ENCODE measurements around the gene CALN1.
"Not testable (repeated sequence)": the region's sequence is repeated elsewhere in the genome, so short reads cannot be mapped to it uniquely, and the experiment has no call there.

Gene CALN1

GRCh38 chr7:71972534-71972933 is 439.6 kb downstream of the CALN1 start:
- DNase-seq (ENCODE audit: low read depth), result no peak

GRCh38 chr7:71970725-71971124 is 441.4 kb downstream of the CALN1 start:
- DNase-seq (ENCODE audit: low read depth), result no peak

- DNase-seq (ENCODE audit: low read depth), result no peak
Measured at GRCh38 chr7:71962636-71963035, 449.5 kb downstream of the CALN1 start.

GRCh38 chr7:71961283-71961682 is 450.9 kb downstream of the CALN1 start:
- DNase-seq (ENCODE audit: low read depth), result no peak

GRCh38 chr7:71942115-71942514 is 470.0 kb downstream of the CALN1 start:
- DNase-seq (ENCODE audit: low read depth), result no peak

- DNase-seq (ENCODE audit: low read depth), result no peak
Measured at GRCh38 chr7:71937840-71938371, 474.2 kb downstream of the CALN1 start.

- DNase-seq (ENCODE audit: low read depth), result no peak
Measured at GRCh38 chr7:71935674-71936073, 476.5 kb downstream of the CALN1 start.

GRCh38 chr7:71933426-71933825 is 478.7 kb downstream of the CALN1 start:
- no peak for DNase-seq (ENCODE audit: low read depth)

- no peak for DNase-seq (ENCODE audit: low read depth)
Measured at GRCh38 chr7:71925663-71926062, 486.5 kb downstream of the CALN1 start.

- DNase-seq (ENCODE audit: low read depth), result not testable (repeated sequence)
Measured at GRCh38 chr7:71914204-71914603, 497.9 kb downstream of the CALN1 start.

GRCh38 chr7:71912476-71912875 is 499.7 kb downstream of the CALN1 start:
- DNase-seq (ENCODE audit: low read depth), result no peak

GRCh38 chr7:71911051-71911450 is 501.1 kb downstream of the CALN1 start:
- DNase-seq (ENCODE audit: low read depth), result no peak

GRCh38 chr7:71905821-71906220 is 506.3 kb downstream of the CALN1 start:
- DNase-seq (ENCODE audit: low read depth), result no peak

- DNase-seq (ENCODE audit: low read depth), result no peak
Measured at GRCh38 chr7:71904484-71904883, 507.7 kb downstream of the CALN1 start.

- DNase-seq (ENCODE audit: low read depth), result no peak
Measured at GRCh38 chr7:71900556-71900955, 511.6 kb downstream of the CALN1 start.

- no peak for DNase-seq (ENCODE audit: low read depth)
Measured at GRCh38 chr7:71896535-71896934, 515.6 kb downstream of the CALN1 start.

- no peak for DNase-seq (ENCODE audit: low read depth)
Measured at GRCh38 chr7:71886046-71886445, 526.1 kb downstream of the CALN1 start.

GRCh38 chr7:71885487-71885886 is 526.7 kb downstream of the CALN1 start:
- no peak for DNase-seq (ENCODE audit: low read depth)

GRCh38 chr7:71883415-71883814 is 528.7 kb downstream of the CALN1 start:
- no peak for DNase-seq (ENCODE audit: low read depth)

- no peak for DNase-seq (ENCODE audit: low read depth)
Measured at GRCh38 chr7:71871446-71871845, 540.7 kb downstream of the CALN1 start.

- DNase-seq (ENCODE audit: low read depth), result no peak
Measured at GRCh38 chr7:71870812-71871211, 541.3 kb downstream of the CALN1 start.

- DNase-seq (ENCODE audit: low read depth), result no peak
Measured at GRCh38 chr7:71868797-71869196, 543.3 kb downstream of the CALN1 start.

GRCh38 chr7:71867626-71868025 is 544.5 kb downstream of the CALN1 start:
- no peak for DNase-seq (ENCODE audit: low read depth)

- no peak for DNase-seq (ENCODE audit: low read depth)
Measured at GRCh38 chr7:71865172-71865571, 547.0 kb downstream of the CALN1 start.

GRCh38 chr7:71864130-71864529 is 548.0 kb downstream of the CALN1 start:
- no peak for DNase-seq (ENCODE audit: low read depth)
